Measurements from ENCODE around the gene MYO7A. TPM values are rescaled to one million over a fixed set of nuclear protein-coding genes. Genes with fewer than 3 reads are reported as not detected.

MYO7A gene
- total RNA-seq, 4 donors from 2014 or later, result 2.0 to 18.2 (median 6.6) TPM

DNA sequence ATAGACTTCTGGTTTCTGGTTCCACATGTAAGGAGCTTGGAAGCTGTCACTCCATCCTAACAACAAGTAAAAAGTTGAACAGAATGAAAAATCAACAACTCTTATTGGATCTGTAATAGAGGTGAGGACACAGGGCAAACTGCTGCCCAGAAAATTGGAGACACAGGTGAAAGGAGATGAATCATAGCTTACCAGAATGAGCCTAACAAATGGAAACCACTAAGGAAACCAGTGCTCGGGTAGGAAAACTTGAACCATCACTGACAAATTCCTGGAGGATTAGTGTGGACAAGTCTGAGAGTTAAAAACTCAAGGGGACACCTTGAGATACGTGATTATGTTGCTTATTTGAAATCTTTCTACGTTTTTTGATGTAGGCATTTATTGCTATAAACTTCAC lies 121.4 kb downstream of the MYO7A start:
- Histone ChIP-seq H3K27me3 (no peaks in the 10 kb centered on the region), H3K9me3 (peaks cover 0 to 6% of the 10 kb centered on the region in 2 donors), H3K36me3 (no peaks in the 10 kb centered on the region), H3K4me3 (no peak overlapping the region), H3K27ac (no peak overlapping the region), H3K4me1 (peaks cover 0 to 6% of the 10 kb centered on the region in 2 donors)
- intact Hi-C loops (cut with DNase I; ENCODE audit: low total_unique reads), result no loop called here
- no peak for DNase-seq
- no peak for TF ChIP-seq CTCF (IDR thresholded peaks at IDR 0.05)
- TF ChIP-seq POLR2A (IDR thresholded peaks at IDR 0.05), result no peak

DNA sequence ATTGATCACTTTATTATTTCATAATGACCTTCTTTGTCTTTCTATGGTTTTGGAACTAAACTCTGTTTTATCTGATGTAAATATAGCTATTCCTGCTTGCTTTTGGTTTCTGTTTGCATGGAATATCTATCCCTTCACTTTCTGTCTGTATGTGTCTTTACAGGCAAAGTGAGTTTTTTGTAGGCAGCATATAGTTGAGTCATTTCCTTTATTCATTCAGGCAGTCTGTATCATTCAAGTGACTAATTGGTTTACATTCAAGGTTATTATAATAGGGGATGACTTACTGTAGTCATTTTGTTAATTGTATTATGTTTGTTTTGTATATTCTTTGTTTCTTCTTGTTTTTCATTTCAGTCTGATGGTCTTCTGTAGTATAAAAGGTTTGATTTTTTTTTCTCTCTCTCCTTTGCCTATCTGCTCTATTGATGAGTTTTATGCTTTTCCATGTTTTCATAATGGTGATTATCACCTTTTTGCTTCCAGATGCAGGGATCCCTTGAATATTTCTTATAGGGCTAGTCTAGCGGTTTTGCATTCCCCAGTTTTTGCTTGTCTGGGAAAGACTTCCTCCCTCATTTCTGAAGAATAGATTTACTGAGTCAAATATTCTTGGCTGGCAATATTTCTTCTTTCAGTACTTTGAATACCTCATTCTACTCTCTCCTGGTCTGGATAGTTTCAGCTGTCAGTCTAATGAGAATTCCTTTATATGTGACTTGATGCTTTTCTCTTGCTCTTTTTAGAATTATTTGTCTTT lies 123.0 kb downstream of the MYO7A start:
- no peaks in the 10 kb centered on the region for H3K27me3 ChIP-seq
- TF ChIP-seq CTCF (IDR thresholded peaks at IDR 0.05) (no peak), POLR2A (IDR thresholded peaks at IDR 0.05) (no peak)
- H3K36me3 ChIP-seq, result no peaks in the 10 kb centered on the region
- H3K9me3 ChIP-seq, result peaks cover 0 to 6% of the 10 kb centered on the region in 2 donors
- H3K4me1 ChIP-seq, result no peaks in the 10 kb centered on the region
- no peak overlapping the region for H3K27ac ChIP-seq
- no peak for DNase-seq
- intact Hi-C loops (cut with DNase I; ENCODE audit: low total_unique reads), result no loop called here
- no peak overlapping the region for H3K4me3 ChIP-seq

DNA sequence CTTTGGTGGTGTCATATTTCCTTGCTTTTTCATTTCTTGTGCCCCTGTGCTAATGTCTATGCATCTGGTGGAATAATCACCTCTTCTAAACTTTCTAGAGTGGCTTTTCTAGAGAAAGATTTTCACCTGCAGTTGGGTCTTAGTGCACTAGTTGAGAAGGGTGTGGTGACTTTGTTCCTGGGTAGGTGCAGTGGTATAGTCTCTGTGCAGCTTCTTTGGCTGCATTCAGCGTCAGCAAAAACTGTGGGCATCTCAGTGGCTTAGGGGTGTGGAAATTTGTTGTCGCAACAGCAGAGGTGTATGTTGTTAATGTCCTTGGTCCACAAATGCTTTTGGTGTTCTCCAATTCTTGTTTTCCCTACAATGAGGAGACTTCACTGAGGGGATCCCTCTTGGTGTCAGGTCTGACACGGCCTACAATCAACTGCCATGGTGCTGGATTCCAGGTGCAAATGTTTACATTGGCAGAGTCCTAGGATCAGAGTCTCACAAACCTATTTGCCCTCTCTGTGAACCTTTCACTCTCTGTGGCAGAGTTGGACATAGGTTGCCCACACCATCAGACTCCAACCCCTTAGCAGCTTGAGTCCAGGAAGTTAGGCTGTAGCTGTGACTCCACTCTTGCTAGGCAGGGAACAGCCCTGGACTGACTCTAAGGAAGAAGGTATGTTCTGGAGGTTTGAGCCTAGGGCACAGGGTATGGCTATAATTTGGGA lies 124.7 kb downstream of the MYO7A start:
- peaks cover 0 to 6% of the 10 kb centered on the region in 2 donors for H3K9me3 ChIP-seq
- intact Hi-C loops (cut with DNase I; ENCODE audit: low total_unique reads), result no loop called here
- DNase-seq, result no peak
- no peaks in the 10 kb centered on the region for H3K27me3 ChIP-seq
- no peak overlapping the region for H3K4me3 ChIP-seq
- TF ChIP-seq POLR2A (IDR thresholded peaks at IDR 0.05), result no peak
- TF ChIP-seq CTCF (IDR thresholded peaks at IDR 0.05), result no peak
- no peak overlapping the region for H3K27ac ChIP-seq
- no peaks in the 10 kb centered on the region for H3K36me3 ChIP-seq
- H3K4me1 ChIP-seq, result no peaks in the 10 kb centered on the region

DNA sequence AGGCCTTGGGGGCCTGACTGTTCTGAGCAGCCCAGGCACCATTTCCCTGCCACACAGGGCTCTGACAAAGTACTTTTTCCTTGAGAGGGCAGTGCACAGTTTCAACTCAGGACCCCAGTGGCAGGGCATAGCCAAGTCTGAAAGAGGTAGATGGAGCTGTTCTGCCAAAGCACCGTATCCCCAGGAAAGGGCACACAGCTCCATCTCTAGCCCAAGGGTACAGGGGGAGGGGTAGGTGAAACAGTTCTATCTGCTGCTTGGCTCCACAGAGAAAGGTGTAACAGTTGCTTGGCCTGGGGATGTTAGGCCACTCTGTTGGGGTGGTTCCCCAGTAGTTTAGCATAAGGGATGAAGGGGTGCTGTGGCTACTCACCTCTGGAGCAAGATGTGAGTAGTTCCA lies 125.6 kb downstream of the MYO7A start:
- H3K36me3 ChIP-seq, result no peaks in the 10 kb centered on the region
- H3K27me3 ChIP-seq, result no peaks in the 10 kb centered on the region
- intact Hi-C loops (cut with DNase I; ENCODE audit: low total_unique reads), result no loop called here
- no peaks in the 10 kb centered on the region for H3K4me1 ChIP-seq
- TF ChIP-seq POLR2A (IDR thresholded peaks at IDR 0.05) (no peak), CTCF (IDR thresholded peaks at IDR 0.05) (no peak)
- H3K27ac ChIP-seq, result no peak overlapping the region
- no peak overlapping the region for H3K4me3 ChIP-seq
- peaks cover 0 to 6% of the 10 kb centered on the region in 2 donors for H3K9me3 ChIP-seq
- no peak for DNase-seq

- no peaks in the 10 kb centered on the region for H3K4me1 ChIP-seq
- TF ChIP-seq CTCF (IDR thresholded peaks at IDR 0.05) (no peak), POLR2A (IDR thresholded peaks at IDR 0.05) (no peak)
- intact Hi-C loops (cut with DNase I; ENCODE audit: low total_unique reads), result no loop called here
- no peaks in the 10 kb centered on the region for H3K9me3 ChIP-seq
- H3K36me3 ChIP-seq, result no peaks in the 10 kb centered on the region
- no peak overlapping the region for H3K27ac ChIP-seq
- H3K4me3 ChIP-seq, result no peak overlapping the region
- DNase-seq, result no peak
- no peaks in the 10 kb centered on the region for H3K27me3 ChIP-seq
Observed at GRCh38 chr11:77259641-77260040, 131.6 kb downstream of the MYO7A start.
